HK-2 (cell line): Measurements from ENCODE around the gene CD1B.
"Not testable (repeated sequence)": the region's sequence is repeated elsewhere in the genome, so short reads cannot be mapped to it uniquely, and the experiment has no call there.

Source experiments
- DNase-seq: peaks from one replicate; pipeline ENCODE4 v3.0.0-alpha.2; 2018; ENCODE audit not compliant: unreplicated experiment

The CD1B gene

DNA sequence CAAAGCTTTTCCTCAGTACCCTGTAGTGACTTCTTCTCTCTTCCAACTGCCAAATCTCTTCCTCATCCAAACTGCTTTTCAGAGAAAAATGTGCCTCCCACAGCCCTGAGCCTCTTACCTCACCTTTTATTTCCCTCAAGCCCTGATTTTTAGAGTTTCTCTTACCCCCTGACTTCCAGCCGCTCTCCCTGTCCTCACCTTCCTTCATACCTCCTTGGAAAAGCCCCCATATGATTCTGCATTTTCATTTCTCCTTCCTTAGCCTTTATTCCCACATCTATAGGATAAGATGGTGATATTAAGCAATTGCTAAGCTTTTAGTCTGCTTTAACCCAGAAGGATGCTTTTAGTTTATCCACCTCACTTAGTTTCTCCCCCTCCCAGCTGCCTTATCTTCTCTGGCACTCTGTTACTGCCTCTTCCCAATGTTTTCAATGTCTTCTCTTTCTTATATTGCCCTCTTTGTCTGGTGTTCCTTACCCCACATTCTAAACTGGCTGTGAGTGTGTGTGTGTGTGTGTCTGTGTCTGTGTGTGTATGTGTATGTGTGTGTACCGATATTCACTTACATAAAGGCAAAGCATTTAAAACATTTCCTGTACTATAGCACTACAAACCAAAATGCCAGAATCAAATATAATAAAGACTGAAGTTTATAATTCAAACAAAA is at the start of gene CD1B:
Gene CD1B (minus strand): TSS at position 51 of the 670 bp plus-strand sequence. CDS start 108 bp downstream, outside the sequence.
- DNase-seq = no peak

DNA sequence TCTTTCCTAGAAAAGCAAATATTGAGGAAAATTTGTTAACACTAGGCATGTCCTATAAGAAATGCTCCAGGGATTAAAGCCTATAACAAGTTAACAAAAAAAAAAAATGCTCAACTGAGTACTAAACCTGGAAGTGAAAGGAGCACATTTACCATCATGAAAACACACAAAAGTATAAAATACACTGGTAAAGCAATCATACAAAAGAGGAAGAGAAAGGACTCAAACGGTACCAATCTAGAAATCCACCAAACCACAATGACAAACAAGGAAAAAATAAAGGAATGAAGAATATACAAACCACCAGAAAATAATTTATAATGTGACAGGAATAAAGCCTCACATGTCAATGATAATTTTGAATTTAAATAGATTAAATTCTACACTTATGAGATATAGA is 43.5 kb upstream of the CD1B start:
- DNase-seq = no peak

DNA sequence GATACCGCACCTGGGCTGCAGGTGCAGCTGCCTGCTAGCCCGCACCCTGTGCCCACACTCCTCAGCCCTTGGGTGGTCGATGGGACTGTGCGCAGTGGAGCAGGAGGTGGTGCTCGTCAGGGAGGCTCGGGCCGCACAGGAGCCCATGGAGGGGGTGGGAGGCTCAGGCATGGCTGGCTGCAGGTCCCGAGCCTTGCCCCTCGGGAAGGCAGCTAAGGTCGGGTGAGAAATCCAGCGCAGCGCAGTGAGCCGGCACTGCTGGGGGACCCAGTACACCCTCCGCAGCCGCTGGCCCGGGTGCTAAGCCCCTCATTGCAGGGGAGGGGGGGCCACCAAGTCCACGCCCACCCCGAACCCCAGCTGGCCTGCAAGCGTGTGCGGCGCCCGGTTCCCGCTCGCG is 42.8 kb upstream of the CD1B start:
- DNase-seq = not testable (repeated sequence)

DNA sequence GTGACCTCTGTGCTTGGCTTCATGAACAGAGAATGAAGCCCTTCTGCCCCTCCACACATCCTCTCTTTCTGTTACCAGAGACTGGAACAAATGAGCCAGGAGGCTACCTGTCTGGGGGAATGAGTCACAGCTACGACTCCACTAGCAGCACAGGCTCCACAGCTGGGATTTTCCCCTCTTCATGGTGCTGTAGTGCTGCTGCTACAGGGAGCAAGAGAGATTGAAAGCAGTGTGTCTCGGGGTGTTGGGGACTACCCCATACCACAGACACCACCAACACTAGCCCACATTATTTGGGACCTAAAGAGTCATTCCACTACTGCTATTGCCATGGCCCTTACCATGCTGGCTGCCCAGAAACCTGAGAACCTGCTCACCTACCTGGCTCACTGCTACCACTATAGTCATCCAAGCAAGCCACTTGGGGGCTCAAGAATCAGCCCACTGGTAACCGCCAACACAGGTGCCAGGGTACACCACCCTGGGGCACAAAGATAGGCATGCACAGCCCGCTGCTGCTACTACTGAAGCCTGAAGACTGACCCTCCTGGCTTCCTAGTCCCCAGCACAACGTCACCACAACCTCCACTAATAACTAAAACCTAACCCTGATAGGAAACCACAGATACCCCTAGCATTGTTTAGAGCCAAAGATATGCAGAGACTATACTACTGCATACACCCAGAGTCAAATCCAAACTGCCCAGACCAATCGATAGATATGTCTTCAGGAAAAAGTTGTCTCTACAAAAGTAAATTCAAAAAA is 40.0 kb upstream of the CD1B start:
- DNase-seq = peak; percentile 3

DNA sequence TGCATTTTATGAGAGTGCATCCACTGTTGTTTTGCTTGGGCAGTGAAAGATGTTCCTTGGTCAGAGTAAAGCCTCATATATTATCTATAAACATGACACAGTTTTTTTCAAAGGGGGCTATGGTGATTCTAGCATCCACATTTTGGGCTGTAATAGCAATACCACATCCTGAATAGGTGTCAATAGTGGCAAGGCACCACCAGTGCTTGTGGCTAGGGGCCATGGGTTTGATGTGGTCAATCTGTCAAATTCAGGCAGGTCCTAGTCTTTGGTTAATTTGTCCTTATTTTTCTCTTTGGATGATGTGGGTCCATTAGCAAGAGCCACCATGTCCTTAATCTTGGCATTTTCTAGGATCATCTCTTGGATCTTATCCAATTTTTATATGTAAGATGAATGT is 35.5 kb upstream of the CD1B start:
- DNase-seq = no peak

DNA sequence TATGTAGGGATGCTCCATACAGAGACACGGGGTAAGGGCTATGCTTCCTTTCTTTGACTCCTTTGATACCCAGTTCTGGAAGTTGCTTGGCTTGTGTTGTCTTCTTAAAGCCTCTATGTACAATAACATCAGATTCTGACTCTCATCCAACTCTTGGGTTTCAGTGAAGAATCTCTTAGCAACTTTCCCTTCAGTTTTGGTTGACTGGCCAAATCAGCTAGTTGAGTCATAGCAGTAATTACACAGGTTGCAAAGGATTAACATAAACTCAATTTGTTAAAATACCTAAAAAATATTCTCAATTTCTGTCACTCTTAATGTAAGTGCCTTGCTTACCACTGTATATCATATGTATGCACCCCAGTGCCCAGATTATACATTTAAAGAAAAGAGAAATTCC is 31.6 kb upstream of the CD1B start:
- no peak for DNase-seq

DNA sequence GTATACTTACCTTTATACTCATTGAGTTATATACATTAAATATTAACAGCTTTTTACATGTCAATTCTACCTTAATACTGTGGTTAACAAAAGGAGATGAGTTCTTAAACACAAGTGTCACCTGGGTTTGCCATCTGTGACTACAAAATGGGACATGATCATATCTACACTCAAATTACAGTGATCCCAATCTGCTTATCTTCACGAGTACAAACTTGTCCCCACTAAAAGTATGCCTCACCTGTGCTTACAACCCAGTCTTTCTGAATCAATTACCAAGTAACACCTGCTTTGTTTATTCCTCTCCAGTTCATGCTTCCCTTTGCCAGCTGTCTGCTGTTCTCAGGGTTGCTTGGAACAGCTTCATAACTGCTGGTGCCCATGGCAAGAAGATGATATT is 31.2 kb upstream of the CD1B start:
- no peak for DNase-seq

DNA sequence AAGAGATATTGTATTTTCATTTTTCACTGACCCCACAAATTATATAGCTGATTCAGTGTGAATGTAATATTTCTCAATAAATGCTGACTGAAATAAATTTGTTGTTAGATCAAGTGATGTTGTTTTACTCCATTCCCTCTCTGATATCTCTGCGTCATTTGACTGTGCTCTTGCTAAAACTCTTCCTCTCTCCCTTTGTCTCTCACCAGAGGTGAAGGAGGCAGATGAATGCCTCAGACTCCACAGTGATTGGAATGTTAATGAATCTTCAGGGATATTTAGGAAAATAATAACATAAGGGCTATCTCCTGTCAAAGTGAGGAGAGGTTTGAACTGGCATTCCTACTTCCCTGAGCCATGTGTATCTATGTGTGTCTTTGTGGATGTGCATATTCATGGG is 26.1 kb upstream of the CD1B start:
- DNase-seq = no peak

DNA sequence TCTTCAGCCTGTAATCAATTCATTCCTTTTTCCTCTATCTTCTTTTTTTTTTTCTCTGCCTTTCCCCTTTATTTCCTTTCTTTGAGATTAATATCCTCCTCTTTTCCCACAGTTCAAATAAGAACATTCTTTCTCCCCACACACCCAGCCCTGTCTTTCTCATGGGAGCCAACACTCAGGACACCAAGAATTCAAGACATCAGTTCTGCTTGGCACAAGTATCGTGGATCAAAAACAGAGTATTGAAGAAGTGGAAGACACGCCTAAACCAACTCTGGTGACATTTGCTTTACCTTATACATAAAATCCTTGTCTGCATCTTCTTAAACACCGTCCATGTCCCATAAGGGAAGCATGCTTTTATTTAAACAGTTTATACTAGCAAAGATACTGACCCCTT is 25.3 kb upstream of the CD1B start:
- DNase-seq = no peak

DNA sequence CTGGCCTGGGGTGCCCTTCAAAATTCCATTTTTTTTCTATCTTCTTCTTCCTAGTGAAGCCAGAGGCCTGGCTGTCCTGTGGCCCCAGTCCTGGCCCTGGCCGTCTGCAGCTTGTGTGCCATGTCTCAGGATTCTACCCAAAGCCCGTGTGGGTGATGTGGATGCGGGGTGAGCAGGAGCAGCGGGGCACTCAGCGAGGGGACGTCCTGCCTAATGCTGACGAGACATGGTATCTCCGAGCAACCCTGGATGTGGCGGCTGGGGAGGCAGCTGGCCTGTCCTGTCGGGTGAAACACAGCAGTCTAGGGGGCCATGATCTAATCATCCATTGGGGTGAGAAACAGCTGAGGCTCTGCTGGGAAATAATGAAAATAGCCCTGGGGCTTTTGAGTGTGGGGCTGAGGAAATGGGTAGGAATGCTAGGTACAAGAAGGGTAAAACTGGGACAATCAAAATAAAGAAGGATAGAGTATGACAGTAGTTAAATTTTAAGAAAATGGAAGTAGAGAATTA is 24.5 kb upstream of the CD1B start:
- DNase-seq = no peak

DNA sequence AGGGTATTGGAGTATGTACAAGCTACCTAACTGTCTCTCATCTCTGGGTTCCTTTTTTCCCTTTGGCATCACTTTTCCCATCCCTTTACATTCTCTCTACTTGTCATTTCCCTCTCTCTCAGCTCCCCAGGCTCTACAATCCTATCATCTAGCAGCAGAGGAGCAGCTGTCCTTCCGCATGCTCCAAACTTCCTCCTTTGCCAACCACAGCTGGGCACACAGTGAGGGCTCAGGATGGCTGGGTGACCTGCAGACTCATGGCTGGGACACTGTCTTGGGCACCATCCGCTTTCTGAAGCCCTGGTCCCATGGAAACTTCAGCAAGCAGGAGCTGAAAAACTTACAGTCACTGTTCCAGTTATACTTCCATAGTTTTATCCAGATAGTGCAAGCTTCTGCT is 22.9 kb upstream of the CD1B start:
- DNase-seq = no peak

DNA sequence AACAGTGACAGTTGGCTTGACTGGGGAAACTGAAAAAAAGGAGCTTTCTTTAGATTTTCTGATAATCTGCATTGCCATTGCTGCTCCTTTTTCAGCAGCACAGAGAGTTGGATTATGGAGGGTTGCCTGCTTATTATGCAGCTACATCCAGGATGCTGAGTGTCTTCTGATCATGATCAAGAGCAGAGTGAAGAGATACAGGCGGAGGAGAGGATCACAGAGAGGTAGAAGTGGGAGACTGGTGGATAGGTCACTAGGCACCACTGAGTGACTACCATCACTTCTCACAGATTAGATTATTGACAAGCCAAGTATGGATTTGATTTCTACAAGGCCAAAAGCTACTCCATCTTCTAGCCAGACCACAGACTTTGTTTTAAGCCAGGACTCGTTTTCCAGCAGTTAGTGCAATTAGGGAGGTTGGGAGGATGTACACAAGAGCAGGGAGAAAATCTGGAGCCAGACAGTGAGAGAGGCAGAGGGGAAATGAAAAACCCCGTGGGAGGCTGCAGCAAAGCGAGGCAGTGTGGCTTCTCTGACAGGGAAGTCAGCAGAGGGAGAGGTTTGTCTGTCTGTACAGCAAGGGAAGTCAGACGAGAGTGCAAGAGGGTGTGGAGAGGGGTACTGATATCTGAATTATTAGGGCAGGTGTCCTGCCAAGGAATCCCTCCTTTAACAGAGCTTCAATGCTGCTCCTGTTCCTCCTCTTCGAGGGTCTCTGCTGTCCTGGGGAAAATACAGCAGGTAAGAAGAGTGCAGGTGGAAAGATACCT is 22.2 kb upstream of the CD1B start, which contains the start of gene CD1E:
Gene CD1E (plus strand): TSS at position 592 of the 773 bp plus-strand sequence. CDS start 95 bp downstream, at position 687.
- no peak for DNase-seq

DNA sequence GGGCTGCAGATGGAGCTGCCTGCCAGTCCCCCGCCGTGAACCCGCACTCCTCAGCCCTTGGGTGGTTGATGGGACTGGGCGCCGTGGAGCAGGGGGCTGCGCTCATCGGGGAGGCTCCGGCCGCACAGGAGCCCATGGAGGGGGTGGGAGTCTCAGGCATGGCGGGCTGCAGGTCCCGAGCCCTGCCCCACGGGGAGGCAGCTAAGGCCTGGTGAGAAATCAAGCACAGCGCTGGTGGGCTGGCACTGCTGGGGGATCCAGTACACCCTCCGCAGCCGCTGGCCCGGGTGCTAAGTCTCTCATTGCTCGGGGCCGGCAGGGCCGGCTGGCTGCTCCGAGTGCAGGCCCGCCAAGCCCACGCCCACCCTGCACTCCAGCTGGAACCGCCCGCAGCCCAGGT is 17.6 kb upstream of the CD1B start:
- not testable (repeated sequence) for DNase-seq

DNA sequence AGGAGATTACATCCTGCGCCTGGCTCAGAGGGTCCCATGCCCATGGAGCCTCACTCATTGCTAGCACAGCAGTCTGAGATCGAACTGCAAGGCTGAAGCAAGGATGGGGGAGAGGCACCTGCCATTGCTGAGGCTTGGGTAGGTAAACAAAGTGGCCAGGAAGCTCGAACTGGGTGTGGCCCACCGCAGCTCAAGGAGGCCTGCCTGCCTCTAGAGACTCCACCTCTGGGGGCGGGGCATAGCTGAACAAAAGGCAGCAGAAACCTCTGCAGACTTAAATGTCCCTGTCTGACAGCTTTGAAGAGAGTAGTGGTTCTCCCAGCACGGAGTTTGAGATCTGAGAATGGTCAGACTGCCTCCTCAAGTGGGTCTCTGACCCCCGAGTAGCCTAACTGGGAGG is 5.1 kb upstream of the CD1B start:
- DNase-seq = not testable (repeated sequence)

DNA sequence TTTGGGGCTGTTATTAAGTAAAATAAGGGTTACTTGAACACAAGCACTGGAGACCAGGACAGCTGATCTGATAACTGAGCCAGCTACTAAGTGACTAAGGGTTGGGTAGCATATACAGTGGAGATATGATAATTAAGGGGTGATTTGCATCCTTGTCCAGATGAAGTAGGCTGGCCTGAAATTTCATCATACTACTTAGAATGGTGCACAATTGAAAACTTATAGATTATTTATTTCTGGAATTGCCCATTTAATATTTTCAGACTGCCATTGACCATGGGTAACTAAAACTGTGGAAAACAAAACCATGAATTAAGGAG is 3.8 kb upstream of the CD1B start:
- no peak for DNase-seq

DNA sequence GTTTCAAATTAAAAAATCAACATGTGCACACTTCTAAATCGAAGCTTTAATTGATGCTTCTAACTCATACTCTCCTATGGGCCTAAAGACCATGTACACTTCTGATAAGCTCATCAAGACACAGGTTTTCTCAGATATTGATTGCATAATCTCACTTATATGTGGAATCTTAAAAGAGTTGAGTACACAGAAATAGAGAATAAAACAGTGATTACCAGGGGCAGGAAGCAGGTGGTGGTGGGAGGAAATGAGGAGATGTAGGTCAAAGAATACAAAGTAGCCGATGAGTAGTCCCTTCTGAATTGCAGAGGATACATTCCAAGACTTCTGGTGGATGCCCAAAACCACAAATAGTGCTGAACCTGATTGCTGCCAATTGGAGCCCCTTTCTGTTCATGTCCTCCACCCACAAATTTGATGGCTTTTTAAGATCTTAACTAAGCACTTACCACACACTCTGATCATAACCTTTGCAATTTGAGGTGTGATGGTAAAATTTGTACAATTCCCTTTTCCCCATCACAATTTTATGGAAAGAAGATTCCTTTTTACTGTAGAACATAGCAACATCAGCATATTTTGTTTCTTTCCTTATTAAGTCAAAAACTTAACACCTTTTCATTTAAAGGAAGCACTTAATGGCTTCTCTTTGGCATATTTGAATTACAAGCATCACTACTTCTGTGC is 3.3 kb upstream of the CD1B start:
- DNase-seq = no peak

DNA sequence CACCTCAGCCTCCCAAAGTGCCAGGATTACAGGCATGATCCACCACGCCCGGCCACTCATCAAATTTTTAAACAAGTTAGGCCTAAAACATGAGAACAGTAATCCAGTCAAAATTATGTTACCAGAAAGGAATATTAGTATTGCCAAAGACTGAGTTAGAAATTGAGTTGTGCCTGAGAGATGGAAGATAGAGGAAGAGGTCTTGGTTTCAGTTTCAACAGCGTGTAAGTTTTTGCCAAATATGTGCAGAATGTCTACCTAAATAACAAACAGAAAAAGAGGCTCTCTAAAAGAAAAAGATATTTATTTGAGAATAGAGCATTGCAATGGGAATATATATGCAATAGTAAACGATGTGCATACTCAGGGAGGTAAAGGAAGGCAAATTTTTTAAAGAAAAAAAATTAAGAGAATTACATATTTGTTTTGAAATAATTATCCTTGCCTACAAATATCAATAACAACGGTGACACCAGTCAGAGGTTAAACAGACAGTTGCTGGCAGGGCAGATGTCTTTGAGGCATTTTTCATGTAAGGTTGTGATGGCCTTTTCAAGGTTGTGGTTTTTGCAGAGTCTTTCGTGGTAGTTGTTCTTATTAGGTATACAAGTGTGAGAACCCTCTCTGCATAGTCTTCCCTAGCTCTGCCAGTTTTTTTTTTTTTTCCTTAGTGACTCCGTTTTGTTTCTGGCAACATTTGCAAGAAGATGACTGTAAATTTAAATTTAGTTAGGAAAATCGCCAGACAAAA is 2.2 kb upstream of the CD1B start:
- no peak for DNase-seq

DNA sequence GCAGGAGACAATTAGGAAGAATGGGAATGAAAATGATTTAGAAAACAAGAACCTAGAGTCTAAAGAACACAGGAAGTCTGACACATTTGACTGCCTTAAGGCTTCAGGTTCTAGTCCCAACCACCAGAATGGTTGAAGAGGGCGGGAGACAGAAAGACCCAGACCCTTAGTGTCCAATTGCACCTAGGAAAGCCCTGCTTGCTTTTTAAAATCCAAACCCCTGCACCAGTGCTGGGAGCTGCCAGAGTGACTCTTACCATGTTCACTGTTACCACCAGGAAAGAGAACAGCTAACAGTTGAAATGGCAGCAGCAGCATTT is 265 bp downstream of the CD1B start:
- no peak for DNase-seq

DNA sequence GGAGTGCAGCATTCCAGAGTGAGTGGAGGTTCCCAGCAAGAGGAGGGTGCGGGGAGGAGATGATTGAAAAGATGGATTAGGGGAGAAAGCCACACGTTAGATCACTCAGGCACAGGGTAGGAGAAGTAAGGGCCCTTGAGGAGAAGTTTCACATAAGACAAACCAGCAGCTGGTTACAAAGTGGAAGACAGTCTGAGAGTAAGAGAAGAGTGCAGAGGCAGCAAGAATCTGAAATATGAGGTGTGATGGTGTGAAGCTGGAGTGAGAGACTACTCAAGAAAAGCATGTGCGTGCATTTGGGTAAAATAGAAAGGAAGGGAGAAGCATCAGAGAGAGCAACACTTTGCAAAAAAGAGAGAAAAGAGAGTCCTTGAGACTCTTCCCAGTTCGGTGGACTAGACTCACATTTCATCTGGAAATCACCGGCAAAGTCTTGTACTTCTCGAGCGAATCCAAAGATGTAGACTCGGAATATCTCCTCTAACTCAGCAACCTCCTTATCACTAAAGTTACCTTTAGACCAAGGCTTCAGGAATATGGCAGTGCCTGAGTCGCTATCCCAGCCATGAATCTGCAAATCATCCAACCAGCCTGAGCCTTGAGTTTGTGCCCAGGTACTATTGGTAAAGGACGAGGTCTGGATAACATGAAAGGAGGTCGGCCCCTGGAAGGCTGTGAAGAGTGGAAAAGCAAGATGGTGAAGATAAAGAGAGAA is 783 bp downstream of the CD1B start:
- no peak for DNase-seq

DNA sequence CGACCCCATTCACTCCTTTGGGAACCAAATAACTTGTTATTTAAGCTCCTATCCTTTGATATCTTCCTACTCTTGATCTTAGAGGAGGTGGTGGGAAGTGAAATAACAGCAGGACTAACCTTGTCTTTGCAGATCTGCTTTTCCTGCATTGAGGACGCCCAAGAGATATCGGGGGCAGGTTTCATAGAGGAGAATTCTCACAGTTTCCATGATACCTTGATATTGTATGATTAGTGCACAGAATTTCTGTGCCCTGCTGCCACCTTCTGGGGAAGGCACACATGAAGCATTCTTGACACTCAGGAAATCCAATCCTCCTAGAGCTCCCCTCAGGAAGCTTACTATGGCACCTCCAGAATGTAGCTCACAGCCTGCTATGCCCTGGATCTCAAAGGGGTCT is 1.6 kb downstream of the CD1B start:
- DNase-seq = no peak

DNA sequence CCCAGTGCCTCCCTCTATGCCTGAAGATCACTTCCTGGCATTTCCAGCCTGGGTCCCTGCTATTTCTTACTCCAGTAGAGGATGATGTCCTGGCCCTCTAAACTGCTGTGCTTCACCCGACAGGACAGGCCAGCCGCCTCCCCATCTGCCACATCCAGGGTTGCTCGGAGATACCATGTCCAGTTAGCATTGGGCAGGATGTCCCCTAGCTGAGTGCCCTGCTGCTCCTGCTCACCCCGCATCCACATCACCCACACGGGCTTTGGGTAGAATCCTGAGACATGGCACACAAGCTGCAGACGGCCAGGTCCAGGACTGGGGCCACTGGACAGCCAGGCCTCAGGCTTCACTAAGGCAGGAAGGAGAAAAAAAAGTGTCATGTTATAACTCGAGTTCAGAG is 2.0 kb downstream of the CD1B start:
- DNase-seq = no peak
